ENCODE measurements around the gene CDC42SE2. TPM values are rescaled to one million over a fixed set of nuclear protein-coding genes. Genes with fewer than 3 reads are reported as not detected.

The CDC42SE2 gene
- total RNA-seq, 4 donors from 2014 or later = 23.9 to 29.6 (median 26.4) TPM

DNA sequence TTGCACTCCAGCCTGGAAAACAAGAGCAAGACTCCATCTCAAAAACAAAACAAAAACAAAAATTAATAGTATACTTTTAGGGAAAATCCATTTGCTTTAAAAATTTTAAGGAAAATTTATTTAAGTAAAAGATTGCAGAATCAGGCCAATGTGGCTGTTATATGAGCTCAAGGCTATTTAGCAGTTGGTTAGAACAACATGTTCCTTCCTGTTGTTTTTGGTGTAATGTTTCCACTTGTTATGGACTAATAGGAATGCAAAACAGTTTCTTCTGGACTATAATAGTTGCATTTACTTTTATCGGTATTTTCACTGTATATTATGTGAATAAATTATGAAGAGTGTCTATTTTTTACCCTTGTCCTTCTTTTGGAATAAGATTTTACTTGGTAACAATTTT, 3.0 kb upstream of the CDC42SE2 start:
- DNase-seq = no peak
- Histone ChIP-seq H3K36me3 (no peaks in the 10 kb centered on the region), H3K4me1 (peaks cover 32 to 38% of the 10 kb centered on the region in 2 donors), H3K4me3 (peak overlapping the region in 1 of 4 donors; percentile 22), H3K9me3 (no peaks in the 10 kb centered on the region), H3K27me3 (no peaks in the 10 kb centered on the region), H3K27ac (peak overlapping the region; percentile 24 to 96 (median 54))
- in situ Hi-C loops (cut with MboI; ENCODE audit: low sequenced_read_pairs in 4 of 4) = loop anchor here in 1 of 4 donors (5.0 kb wide), 1 partner anchor 94 kb away; the partner anchor contains the start of gene HINT1
- peak; percentile 57 to 60 for ATAC-seq
- intact Hi-C loops (cut with DNase I; ENCODE audit: low total_unique reads) = loop anchor here (10.0 kb wide), 1 partner anchor 154 kb away; no protein-coding TSS in a partner anchor
- TF ChIP-seq POLR2A (IDR thresholded peaks at IDR 0.05) = no peak
- TF ChIP-seq, protein P1, sequence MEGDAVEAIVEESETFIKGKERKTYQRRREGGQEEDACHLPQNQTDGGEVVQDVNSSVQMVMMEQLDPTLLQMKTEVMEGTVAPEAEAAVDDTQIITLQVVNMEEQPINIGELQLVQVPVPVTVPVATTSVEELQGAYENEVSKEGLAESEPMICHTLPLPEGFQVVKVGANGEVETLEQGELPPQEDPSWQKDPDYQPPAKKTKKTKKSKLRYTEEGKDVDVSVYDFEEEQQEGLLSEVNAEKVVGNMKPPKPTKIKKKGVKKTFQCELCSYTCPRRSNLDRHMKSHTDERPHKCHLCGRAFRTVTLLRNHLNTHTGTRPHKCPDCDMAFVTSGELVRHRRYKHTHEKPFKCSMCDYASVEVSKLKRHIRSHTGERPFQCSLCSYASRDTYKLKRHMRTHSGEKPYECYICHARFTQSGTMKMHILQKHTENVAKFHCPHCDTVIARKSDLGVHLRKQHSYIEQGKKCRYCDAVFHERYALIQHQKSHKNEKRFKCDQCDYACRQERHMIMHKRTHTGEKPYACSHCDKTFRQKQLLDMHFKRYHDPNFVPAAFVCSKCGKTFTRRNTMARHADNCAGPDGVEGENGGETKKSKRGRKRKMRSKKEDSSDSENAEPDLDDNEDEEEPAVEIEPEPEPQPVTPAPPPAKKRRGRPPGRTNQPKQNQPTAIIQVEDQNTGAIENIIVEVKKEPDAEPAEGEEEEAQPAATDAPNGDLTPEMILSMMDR (IDR thresholded peaks at IDR 0.05 in 4 of 5, conservative IDR thresholded peaks at IDR 0.05 in 1 of 5) = no peak

DNA sequence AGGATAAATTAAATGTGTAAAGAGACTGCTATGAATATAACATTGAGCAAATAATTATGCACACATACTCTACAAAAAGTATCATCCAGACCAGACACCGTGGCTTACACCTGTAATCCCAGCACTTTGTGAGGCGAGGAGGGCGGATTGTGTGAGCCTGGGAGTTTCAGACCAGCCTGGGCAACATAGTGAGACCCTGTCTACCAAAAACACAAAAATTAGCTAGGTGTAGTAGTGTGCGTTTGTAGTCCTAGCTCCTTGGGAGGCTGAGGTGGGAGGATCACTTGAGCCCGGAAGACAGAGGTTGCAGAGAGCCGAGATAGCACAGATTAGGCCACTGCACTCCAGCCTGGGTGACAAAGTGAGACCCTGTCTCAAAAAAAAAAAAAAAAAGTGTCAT, 2.4 kb upstream of the CDC42SE2 start:
- no peak for ATAC-seq
- peak overlapping the region; percentile 24 to 96 (median 52) for H3K27ac ChIP-seq
- in situ Hi-C loops (cut with MboI; ENCODE audit: low sequenced_read_pairs in 4 of 4) (loop anchor here in 1 of 4 donors (5.0 kb wide), 1 partner anchor 94 kb away; the partner anchor contains the start of gene HINT1), intact Hi-C loops (cut with DNase I; ENCODE audit: low total_unique reads) (loop anchor here (10.0 kb wide), 1 partner anchor 153 kb away; no protein-coding TSS in a partner anchor)
- peaks cover 33 to 40% of the 10 kb centered on the region in 2 donors for H3K4me1 ChIP-seq
- H3K36me3 ChIP-seq = no peaks in the 10 kb centered on the region
- H3K4me3 ChIP-seq = peak overlapping the region in 1 of 4 donors; percentile 22
- DNase-seq = no peak
- H3K27me3 ChIP-seq = no peaks in the 10 kb centered on the region
- TF ChIP-seq POLR2A (IDR thresholded peaks at IDR 0.05) = no peak
- TF ChIP-seq, protein P1 (IDR thresholded peaks at IDR 0.05 in 4 of 5, conservative IDR thresholded peaks at IDR 0.05 in 1 of 5) = no peak
- H3K9me3 ChIP-seq = no peaks in the 10 kb centered on the region

DNA sequence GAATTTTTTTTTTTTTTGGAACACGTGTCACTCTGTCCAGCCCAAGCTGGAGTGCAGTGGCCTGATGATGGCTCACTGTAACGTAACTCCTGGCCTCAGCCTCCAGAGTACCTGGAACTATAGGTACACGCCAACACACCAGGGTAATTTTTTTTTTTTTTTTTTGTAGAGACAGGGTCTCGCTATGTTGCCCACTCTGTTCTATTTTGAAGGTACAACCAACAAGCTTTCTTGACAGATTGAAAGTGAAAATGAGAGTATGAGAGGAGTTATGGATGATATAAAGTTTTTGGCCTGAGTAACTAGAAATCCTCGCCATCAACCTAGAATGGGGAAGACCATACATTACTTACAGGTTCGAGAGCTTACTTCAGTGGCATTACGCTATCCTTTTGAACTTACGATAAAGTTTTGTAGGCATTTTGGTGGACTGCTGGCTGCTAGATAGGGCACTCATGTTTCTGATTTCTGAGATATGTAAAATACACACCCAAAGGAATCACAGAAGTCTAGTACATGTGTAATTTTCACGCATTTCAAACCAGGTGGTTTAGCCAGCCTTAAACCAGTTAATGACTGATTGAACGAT, 806 bp upstream of the CDC42SE2 start:
- in situ Hi-C loops (cut with MboI; ENCODE audit: low sequenced_read_pairs in 4 of 4) (loop anchor here in 1 of 4 donors (5.0 kb wide), 1 partner anchor 96 kb away; the partner anchor contains the start of gene HINT1), intact Hi-C loops (cut with DNase I; ENCODE audit: low total_unique reads) (loop anchor here (1.0 to 10.0 kb wide), 2 partner anchors 98 to 152 kb away; partner anchors contain the start of gene HINT1)
- TF ChIP-seq, protein P1 (IDR thresholded peaks at IDR 0.05 in 4 of 5, conservative IDR thresholded peaks at IDR 0.05 in 1 of 5) = no peak
- TF ChIP-seq POLR2A (IDR thresholded peaks at IDR 0.05) = peak in 1 of 2 donors; percentile 9
- H3K4me3 ChIP-seq = peak overlapping the region; percentile 95 to 100 (median 98)
- peak overlapping the region; percentile 87 to 96 (median 94) for H3K27ac ChIP-seq
- H3K9me3 ChIP-seq = no peaks in the 10 kb centered on the region
- peak; percentile 22 to 29 for DNase-seq
- peak in 1 of 2 donors; percentile 31 for ATAC-seq
- H3K36me3 ChIP-seq = no peaks in the 10 kb centered on the region
- no peaks in the 10 kb centered on the region for H3K27me3 ChIP-seq
- H3K4me1 ChIP-seq = peaks cover 33 to 40% of the 10 kb centered on the region in 2 donors

DNA sequence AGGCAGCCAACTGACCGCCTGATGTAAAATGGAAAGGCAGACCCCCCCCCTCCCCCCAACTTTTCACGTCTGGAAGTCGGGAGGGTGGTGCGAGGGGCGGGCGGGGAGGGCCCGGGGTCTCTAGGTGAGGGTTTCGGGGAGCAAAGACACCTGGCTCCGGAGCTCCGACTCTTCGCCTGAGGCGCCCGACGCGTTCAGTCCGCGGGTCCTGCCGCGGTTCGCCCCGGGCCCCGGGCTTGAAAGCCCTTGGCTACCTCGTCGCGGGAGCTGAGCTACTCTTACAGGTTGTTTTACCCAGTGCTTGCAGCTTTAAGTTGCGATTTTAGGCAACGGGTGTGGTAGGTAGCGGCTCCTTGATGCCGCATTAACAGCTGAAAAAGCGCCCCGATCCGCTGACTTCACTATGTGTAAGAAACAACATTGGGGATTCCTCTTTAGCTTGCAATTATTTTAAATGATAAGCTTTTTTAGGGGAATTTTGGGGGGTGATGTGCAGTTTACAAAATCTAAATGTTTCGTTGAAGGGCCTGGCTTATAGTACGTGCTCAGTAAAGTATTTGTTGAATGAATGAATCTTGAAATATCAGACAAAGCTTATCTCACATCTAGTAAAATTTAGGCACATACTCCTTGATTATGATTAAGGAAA, 722 bp downstream of the CDC42SE2 start:
- Histone ChIP-seq H3K27ac (peak overlapping the region; percentile 87 to 96 (median 94)), H3K27me3 (no peaks in the 10 kb centered on the region), H3K36me3 (no peaks in the 10 kb centered on the region), H3K9me3 (no peaks in the 10 kb centered on the region), H3K4me1 (peaks cover 39 to 50% of the 10 kb centered on the region in 2 donors), H3K4me3 (peak overlapping the region; percentile 95 to 100 (median 98))
- peak; percentile 10 to 21 for ATAC-seq
- peak; percentile 14 to 21 for DNase-seq
- in situ Hi-C loops (cut with MboI; ENCODE audit: low sequenced_read_pairs in 4 of 4) = loop anchor here in 2 of 4 donors (5.0 kb wide), 2 partner anchors 92 to 97 kb away; partner anchors contain the start of genes HINT1 (in 1 of the 2) and LYRM7 (in 1 of the 2)
- intact Hi-C loops (cut with DNase I; ENCODE audit: low total_unique reads) = loop anchor here (10.0 kb wide), 1 partner anchor 150 kb away; no protein-coding TSS in a partner anchor
- TF ChIP-seq POLR2A (IDR thresholded peaks at IDR 0.05) = no peak
- TF ChIP-seq, protein P1 (IDR thresholded peaks at IDR 0.05 in 4 of 5, conservative IDR thresholded peaks at IDR 0.05 in 1 of 5) = no peak
